Endodermal cell (in vitro differentiated cells): ENCODE results near the gene TGFBI. TPM values are rescaled to one million over a fixed set of nuclear protein-coding genes. Genes with fewer than 3 reads are reported as not detected.

Experiments
- DNase-seq: peaks from one replicate; pipeline ENCODE4 v3.0.0-alpha.2; 2017
- H3K27ac ChIP-seq: 2 replicates; pipeline ENCODE4 v1.5.1; 2013; ENCODE audit warnings: mild to moderate bottlenecking, low read depth, low read length, moderate library complexity
- H3K27me3 ChIP-seq: 2 replicates; pipeline ENCODE4 v1.6.1; 2013; ENCODE audit warnings: mild to moderate bottlenecking, low read length, moderate library complexity; ENCODE audit not compliant: insufficient read depth, control insufficient read depth, poor library complexity, severe bottlenecking
- H3K36me3 ChIP-seq: 2 replicates; pipeline ENCODE4 v1.7.0; 2013; ENCODE audit warnings: mild to moderate bottlenecking, low read length, moderate library complexity; ENCODE audit not compliant: control insufficient read depth, insufficient read depth
- H3K4me1 ChIP-seq: one replicate; pipeline ENCODE4 v1.7.0; 2013; ENCODE audit warnings: low read length; ENCODE audit not compliant: control insufficient read depth, insufficient read depth
- H3K4me3 ChIP-seq: 2 replicates; pipeline ENCODE4 v1.5.1; 2013; ENCODE audit warnings: mild to moderate bottlenecking, low read length, moderate library complexity
- H3K9ac ChIP-seq: 2 replicates; pipeline ENCODE4 v1.6.1; 2013; ENCODE audit warnings: mild to moderate bottlenecking, low read length, moderate library complexity; ENCODE audit not compliant: poor library complexity, severe bottlenecking; ENCODE audit errors: extremely low read depth
- H3K9me3 ChIP-seq: 2 replicates; pipeline ENCODE4 v1.6.1; 2013; ENCODE audit warnings: mild to moderate bottlenecking, low read length, moderate library complexity; ENCODE audit not compliant: control insufficient read depth
- H3K27ac Mint-ChIP-seq: 2 replicates; pipeline ENCODE4 v1.8.0; 2020; ENCODE audit warnings: mixed read lengths
- H3K27me3 Mint-ChIP-seq: 2 replicates; pipeline ENCODE4 v1.8.0; 2021; ENCODE audit warnings: mild to moderate bottlenecking, mixed read lengths; ENCODE audit not compliant: insufficient read depth
- H3K36me3 Mint-ChIP-seq: 2 replicates; pipeline ENCODE4 v1.8.0; 2020; ENCODE audit warnings: low read depth, mixed read lengths
- H3K4me1 Mint-ChIP-seq: 2 replicates; pipeline ENCODE4 v1.8.0; 2020; ENCODE audit warnings: mixed read lengths
- H3K4me3 Mint-ChIP-seq: 2 replicates; pipeline ENCODE4 v1.8.0; 2020; ENCODE audit warnings: mild to moderate bottlenecking, moderate library complexity, mixed read lengths
- H3K9me3 Mint-ChIP-seq: 2 replicates; pipeline ENCODE4 v1.8.0; 2020; ENCODE audit warnings: mild to moderate bottlenecking, mixed read lengths
- CTCF ChIP-seq: fragments of 200-600 bp; sonication (generic); conservative IDR thresholded peaks from 2 replicates; pipeline ENCODE4 v1.5.0; 2021; ENCODE audit warnings: antibody characterized with exemption, mild to moderate bottlenecking
- WGBS, 2 experiments: methylation state at CpG; one replicate each; pipeline versions ENCODE4 v1.1.5 to v1.1.7; 2013; ENCODE audit warnings: missing lambda C conversion rate in 2 of 2, mixed read lengths in 1 of 2; ENCODE audit not compliant: insufficient coverage in 1 of 2, insufficient read length in 1 of 2; 5-methylcytosine and 5-hydroxymethylcytosine counted together
- total RNA-seq, 2 donors: library from RNA; stranded (reverse); fragmentation: NEBNext Ultra II Directional in 1 of 2; extraction: Animal tissue kit (Norgen Biotek cat#: 25700) in 1 of 2; gene quantifications; 2 replicates in 1 of 2; 3 replicates in 1 of 2; pipeline ENCODE4 v1.2.1, GENCODE V29; 2021

Gene TGFBI
- total RNA-seq, 2 donors from 2014 or later = 2.8 to 4.9 TPM

GRCh38 chr5:136025900-136026299 lies 2.9 kb upstream of the TGFBI start:
- no peaks in the 10 kb centered on the region for H3K9me3 ChIP-seq
- no peak overlapping the region for H3K9ac ChIP-seq
- Mint-ChIP-seq H3K27me3 (peaks cover 74% of the 10 kb centered on the region), H3K4me1 (peaks cover 3% of the 10 kb centered on the region), H3K36me3 (no peaks in the 10 kb centered on the region), H3K27ac (no peak overlapping the region), H3K4me3 (no peak overlapping the region), H3K9me3 (no peaks in the 10 kb centered on the region)
- H3K27me3 ChIP-seq = peaks cover 58% of the 10 kb centered on the region
- H3K36me3 ChIP-seq = no peaks in the 10 kb centered on the region
- TF ChIP-seq CTCF = no peak
- H3K4me3 ChIP-seq = no peak overlapping the region
- H3K27ac ChIP-seq = no peak overlapping the region
- H3K4me1 ChIP-seq = no peaks in the 10 kb centered on the region
- 96% methylated on average over 2 of the region's 2 CpGs; no CpG with 5 or more reads in 1 of the 2 experiments for WGBS, 2 experiments
- peak; percentile 1 for DNase-seq

DNA sequence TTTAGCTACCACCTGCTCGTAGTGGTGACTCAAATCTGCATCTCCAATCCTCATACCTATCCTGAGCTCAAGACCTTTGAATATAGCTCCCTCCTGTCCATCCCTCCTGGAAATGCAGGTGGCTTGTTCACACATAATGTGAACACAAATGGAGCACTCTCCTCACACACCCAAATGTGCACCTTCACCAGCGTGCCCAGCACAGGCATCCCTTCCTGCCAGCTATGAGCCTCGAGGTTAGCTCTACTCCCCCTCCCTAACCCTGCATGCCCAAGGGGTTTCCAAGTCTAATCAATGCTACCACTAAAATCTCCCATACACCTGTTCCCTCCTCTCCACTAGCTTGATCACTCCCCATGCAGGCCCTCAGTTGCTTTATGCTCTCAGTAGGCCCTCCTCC lies 2.2 kb upstream of the TGFBI start:
- DNase-seq = peak; percentile 28
- Histone ChIP-seq H3K9ac (no peak overlapping the region), H3K4me1 (no peaks in the 10 kb centered on the region), H3K27ac (no peak overlapping the region), H3K4me3 (no peak overlapping the region), H3K9me3 (no peaks in the 10 kb centered on the region), H3K36me3 (no peaks in the 10 kb centered on the region), H3K27me3 (peaks cover 65% of the 10 kb centered on the region)
- WGBS, 2 experiments = 78 to 90% methylated on average over 3 of the region's 3 CpGs
- no peak for TF ChIP-seq CTCF
- Mint-ChIP-seq H3K27ac (no peak overlapping the region), H3K36me3 (no peaks in the 10 kb centered on the region), H3K27me3 (peaks cover 81% of the 10 kb centered on the region), H3K9me3 (no peaks in the 10 kb centered on the region), H3K4me3 (no peak overlapping the region), H3K4me1 (peaks cover 3% of the 10 kb centered on the region)

DNA sequence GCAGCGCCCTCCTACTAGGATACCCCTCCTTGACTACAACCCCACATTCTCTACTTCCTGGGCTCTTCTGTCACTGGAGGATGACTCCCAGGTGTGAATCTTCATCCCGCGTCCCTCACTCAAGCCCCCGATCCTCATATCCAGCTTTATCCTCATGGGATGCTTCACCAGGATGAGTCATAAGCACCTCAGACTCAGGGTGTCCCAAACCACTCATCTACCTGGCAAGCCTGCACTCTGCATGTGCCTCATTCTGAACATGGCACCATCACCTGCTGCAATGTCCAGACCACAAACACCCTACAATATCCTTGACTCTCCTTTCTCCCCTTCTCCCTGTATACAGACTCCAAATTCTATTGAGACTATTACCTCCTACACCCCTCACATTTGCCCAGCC lies 1.5 kb upstream of the TGFBI start:
- WGBS, 2 experiments = 92 to 97% methylated on average over 4 of the region's 4 CpGs
- no peaks in the 10 kb centered on the region for H3K9me3 Mint-ChIP-seq

More for the DNA sequence above, 1.5 kb upstream of the TGFBI start:
- peaks cover 65% of the 10 kb centered on the region for H3K27me3 ChIP-seq
- no peak overlapping the region for H3K4me3 Mint-ChIP-seq
- H3K4me1 ChIP-seq = no peaks in the 10 kb centered on the region
- H3K27ac ChIP-seq = no peak overlapping the region
- no peaks in the 10 kb centered on the region for H3K9me3 ChIP-seq
- H3K27me3 Mint-ChIP-seq = peaks cover 84% of the 10 kb centered on the region
- no peak for TF ChIP-seq CTCF
- H3K9ac ChIP-seq = no peak overlapping the region
- no peak overlapping the region for H3K4me3 ChIP-seq
- no peak overlapping the region for H3K27ac Mint-ChIP-seq
- no peaks in the 10 kb centered on the region for H3K36me3 ChIP-seq
- H3K4me1 Mint-ChIP-seq = peaks cover 6% of the 10 kb centered on the region
- DNase-seq = no peak
- H3K36me3 Mint-ChIP-seq = no peaks in the 10 kb centered on the region
